K562 (cell line): Measurements from ENCODE around the gene CCDC178.

Experiments used
- BCOR ChIP-seq: fragments of 450-650 bp; IDR thresholded peaks from 2 replicates; pipeline ENCODE4 v1.6.1; 2016
- CHAMP1 ChIP-seq: fragments of 450-650 bp; IDR thresholded peaks from 2 replicates; pipeline ENCODE4 v1.6.1; 2016; ENCODE audit warnings: mild to moderate bottlenecking
- CTCF ChIP-seq, 3 experiments: IDR thresholded peaks in 2 of 3; conservative IDR thresholded peaks in 1 of 3; 2 replicates each; pipeline ENCODE4 v1.5.1; 2011 to 2012; ENCODE audit warnings: low read length in 3 of 3, mild to moderate bottlenecking in 3 of 3, control low read depth in 2 of 3, improper control_type of control experiment in 1 of 3, inconsistent platforms in 1 of 3, low read depth in 1 of 3, mixed read lengths in 1 of 3, moderate library complexity in 1 of 3; ENCODE audit not compliant: insufficient read depth in 2 of 3
- PRDM10 ChIP-seq: fragments of 450-650 bp; IDR thresholded peaks from 2 replicates; pipeline ENCODE4 v1.6.1; 2018; ENCODE audit not compliant: partially characterized antibody
- RFX1 ChIP-seq: fragments of 450-650 bp; IDR thresholded peaks from 2 replicates; pipeline ENCODE4 v1.6.1; 2016; ENCODE audit warnings: mild to moderate bottlenecking, moderate library complexity
- YY1 ChIP-seq, 3 experiments: IDR thresholded peaks; 2 replicates each; pipeline ENCODE4 v1.6.1; 2011; ENCODE audit warnings: low read length in 2 of 3, mild to moderate bottlenecking in 2 of 3, moderate library complexity in 2 of 3, borderline replicate concordance in 1 of 3, control low read depth in 1 of 3, low read depth in 1 of 3; ENCODE audit not compliant: insufficient read depth in 3 of 3, insufficient replicate concordance in 2 of 3, control insufficient read depth in 1 of 3, insufficient read length in 1 of 3; ENCODE audit errors: extremely low read depth in 1 of 3
- ZNF398 ChIP-seq: fragments of 250-450 bp; sonication (Bioruptor Pico); IDR thresholded peaks from 2 replicates; pipeline ENCODE4 v1.8.0; 2021; ENCODE audit warnings: moderate library complexity, mild to moderate bottlenecking, inconsistent platforms
- ZNF639 ChIP-seq, 2 experiments: fragments of 200-800 bp in 1 of 2; sonication (Bioruptor generic) in 1 of 2; sonication (generic) in 1 of 2; formaldehyde crosslinking in 1 of 2; IDR thresholded peaks in 1 of 2; conservative IDR thresholded peaks in 1 of 2; 2 replicates each; pipeline versions ENCODE4 v1.5.0 to v1.6.1; 2016 to 2020; ENCODE audit warnings: missing compliant biosample characterization in 1 of 2, missing genetic modification characterization in 1 of 2, missing genetic modification reagents in 1 of 2
- ZZZ3 ChIP-seq: fragments of 450-650 bp; IDR thresholded peaks from 2 replicates; pipeline ENCODE4 v1.6.1; 2016; ENCODE audit warnings: antibody characterized with exemption, mild to moderate bottlenecking, moderate library complexity

- TF ChIP-seq BCOR (no peak), YY1 (IDR thresholded peaks at IDR 0.05; ENCODE audit: borderline replicate concordance in 1 of 3, control insufficient read depth in 1 of 3, extremely low read depth in 1 of 3, insufficient read depth in 3 of 3, insufficient read length in 1 of 3, insufficient replicate concordance in 2 of 3, low read depth in 1 of 3, low read length in 2 of 3) (no peak), RFX1 (no peak), ZZZ3 (no peak), PRDM10 (no peak), CHAMP1 (no peak), CTCF (IDR thresholded peaks at IDR 0.05 in 2 of 3, conservative IDR thresholded peaks at IDR 0.05 in 1 of 3; ENCODE audit: insufficient read depth in 2 of 3, low read depth in 1 of 3, low read length in 3 of 3) (no peak), ZNF398 (CRISPR knock-in tag) (no peak), ZNF639 (CRISPR knock-in tag; conservative IDR thresholded peaks at IDR 0.05 in 1 of 2, IDR thresholded peaks at IDR 0.05 in 1 of 2) (no peak)
Observed at GRCh38 chr18:33472509-33472908, 32.0 kb upstream of the CCDC178 start.
